GM12878 (cell line): ENCODE results near the gene NAALADL1. TPM values are rescaled to one million over a fixed set of nuclear protein-coding genes. Genes with fewer than 3 reads are reported as not detected.

Source experiments
- ATAC-seq: fragments of 200-7000 bp; cut with Tn5 transposase; 3 replicates; pipeline ENCODE4 v1.9.1; 2020; ENCODE audit warnings: mild to moderate bottlenecking, moderate library complexity
- BruUV-seq: library from RNA; stranded (reverse); fragments of 400-500 nt; replicated peaks from 2 replicates; lab custom pipeline; 2021; lab: Mats Ljungman, UMichigan
- CTCF ChIA-PET: fragments of 300-600 bp; sonication (Branson Sonifier 250); formaldehyde crosslinking; extraction: SDS; loops from one replicate; lab custom pipeline; 2021; ENCODE audit warnings: inconsistent platforms; lab: Yijun Ruan, JAX
- POLR2A ChIA-PET: fragments of 350-600 bp; formaldehyde crosslinking; extraction: SDS; loops from one replicate; lab custom pipeline; 2021; ENCODE audit warnings: inconsistent platforms; lab: Charles Lee
- RAD21 ChIA-PET: fragments of 300-600 bp; sonication (Branson Sonifier 250); formaldehyde crosslinking; loops from one replicate; lab custom pipeline; 2023; ENCODE audit warnings: antibody characterized with exemption; ENCODE audit not compliant: unreplicated experiment; lab: Charles Lee
- SMC1A ChIA-PET: fragments of 300-600 bp; sonication (Branson Sonifier 250); formaldehyde crosslinking; loops from one replicate; lab custom pipeline; 2023; ENCODE audit not compliant: unreplicated experiment, uncharacterized antibody; lab: Charles Lee
- DNase-seq: peaks from one replicate; pipeline ENCODE4 v3.0.0-alpha.2; 2011; ENCODE audit warnings: low read depth, low spot score
- FAIRE-seq: peaks from 3 replicates; lab custom pipeline; 2011; peaks lifted over from hg19 to GRCh38; lab: Jason Lieb, UNC
- H2AFZ ChIP-seq: 2 replicates; pipeline ENCODE4 v1.6.0; 2011; ENCODE audit warnings: low read depth, low read length, control low read depth; ENCODE audit not compliant: control insufficient read depth
- H3K27ac ChIP-seq: 2 replicates; pipeline ENCODE4 v1.5.1; 2011; ENCODE audit warnings: control low read depth; ENCODE audit not compliant: control insufficient read depth, insufficient read depth
- H3K27me3 ChIP-seq, 2 experiments: replicated peaks in 1 of 2; 2 replicates each; pipeline versions ENCODE4 v1.6.0 to v1.6.1; 2011; ENCODE audit warnings: low read length in 1 of 2; ENCODE audit not compliant: control insufficient read depth in 2 of 2, insufficient read depth in 2 of 2
- H3K36me3 ChIP-seq, 2 experiments: 2 replicates each; pipeline ENCODE4 v1.5.1; 2011; ENCODE audit warnings: low read length in 1 of 2; ENCODE audit not compliant: control insufficient read depth in 2 of 2, insufficient read depth in 2 of 2
- H3K4me1 ChIP-seq: 2 replicates; pipeline ENCODE4 v1.6.1; 2011; ENCODE audit warnings: mild to moderate bottlenecking, low read length, moderate library complexity, mixed read lengths; ENCODE audit not compliant: control insufficient read depth, insufficient read depth
- H3K4me2 ChIP-seq: 2 replicates; pipeline ENCODE4 v1.6.0; 2011; ENCODE audit warnings: control low read depth; ENCODE audit not compliant: control insufficient read depth, insufficient read depth
- H3K4me3 ChIP-seq: fragments of 200-600 bp; sonication (generic); 2 replicates; pipeline ENCODE4 v1.5.1; 2016
- H3K79me2 ChIP-seq: 2 replicates; pipeline ENCODE4 v1.6.0; 2011; ENCODE audit warnings: low read length; ENCODE audit not compliant: control insufficient read depth, insufficient read depth
- H3K9ac ChIP-seq: 2 replicates; pipeline ENCODE4 v1.8.0; 2011; ENCODE audit warnings: low read length, control low read depth, mixed read lengths; ENCODE audit not compliant: control insufficient read depth, insufficient read depth
- H3K9me3 ChIP-seq: replicated peaks from 3 replicates; pipeline ENCODE4 v1.5.1; 2011; ENCODE audit warnings: mild to moderate bottlenecking, low read length; ENCODE audit not compliant: control insufficient read depth, insufficient read depth
- H4K20me1 ChIP-seq: 2 replicates; pipeline ENCODE4 v1.6.0; 2011; ENCODE audit not compliant: control insufficient read depth, insufficient read depth
- CBFB ChIP-seq: IDR thresholded peaks from 2 replicates; pipeline ENCODE4 v1.6.1; 2016; ENCODE audit warnings: antibody characterized with exemption, low read depth
- EGR1 ChIP-seq, 2 experiments: IDR thresholded peaks; 1 replicate in 1 of 2; 2 replicates in 1 of 2; pipeline ENCODE4 v1.6.1; 2011 to 2012; ENCODE audit warnings: low read depth in 2 of 2, low read length in 2 of 2, borderline replicate concordance in 1 of 2, mild to moderate bottlenecking in 1 of 2, moderate library complexity in 1 of 2
- ELK1 ChIP-seq: IDR thresholded peaks from 2 replicates; pipeline ENCODE4 v1.6.1; 2012; ENCODE audit warnings: low read depth, low read length, improper control_type of control experiment
- HCFC1 ChIP-seq: fragments of 150-350 bp; IDR thresholded peaks from 2 replicates; pipeline ENCODE4 v1.6.1; 2014; ENCODE audit warnings: low read length
- MEF2A ChIP-seq: IDR thresholded peaks from 2 replicates; pipeline ENCODE4 v1.6.1; 2011; ENCODE audit warnings: low read depth, mild to moderate bottlenecking, low read length, moderate library complexity; ENCODE audit not compliant: insufficient read depth
- MEF2B ChIP-seq: fragments of 450-650 bp; IDR thresholded peaks from 2 replicates; pipeline ENCODE4 v1.6.1; 2018; ENCODE audit warnings: mild to moderate bottlenecking, moderate library complexity; ENCODE audit not compliant: partially characterized antibody, poor library complexity, severe bottlenecking
- MLLT1 ChIP-seq: fragments of 450-650 bp; IDR thresholded peaks from 2 replicates; pipeline ENCODE4 v1.6.1; 2016; ENCODE audit warnings: mild to moderate bottlenecking
- MTA2 ChIP-seq: fragments of 450-650 bp; IDR thresholded peaks from 2 replicates; pipeline ENCODE4 v1.6.1; 2016; ENCODE audit warnings: low read depth, mild to moderate bottlenecking, moderate library complexity
- NFYB ChIP-seq: IDR thresholded peaks from 2 replicates; pipeline ENCODE4 v1.6.1; 2011; ENCODE audit warnings: low read depth, mild to moderate bottlenecking, low read length, improper control_type of control experiment, moderate library complexity; ENCODE audit not compliant: insufficient read depth
- POLR2AphosphoS5 ChIP-seq: IDR thresholded peaks from 2 replicates; pipeline ENCODE4 v1.6.1; 2011; ENCODE audit warnings: mild to moderate bottlenecking, low read length, inconsistent platforms
- RAD51 ChIP-seq: fragments of 450-650 bp; IDR thresholded peaks from 2 replicates; pipeline ENCODE4 v1.6.1; 2016; ENCODE audit warnings: moderate library complexity, mild to moderate bottlenecking, inconsistent platforms
- RELB ChIP-seq: fragments of 450-650 bp; IDR thresholded peaks from 2 replicates; pipeline ENCODE4 v1.6.1; 2017; ENCODE audit warnings: low read depth, mild to moderate bottlenecking, moderate library complexity
- RFX5 ChIP-seq: IDR thresholded peaks from 2 replicates; pipeline ENCODE4 v1.6.1; 2011; ENCODE audit warnings: low read depth, low read length, improper control_type of control experiment
- TARDBP ChIP-seq: IDR thresholded peaks from 2 replicates; pipeline ENCODE4 v1.6.1; 2016; ENCODE audit warnings: borderline replicate concordance
- USF1 ChIP-seq: IDR thresholded peaks from 2 replicates; pipeline ENCODE4 v1.6.1; 2011; ENCODE audit warnings: borderline replicate concordance, low read depth, mild to moderate bottlenecking, moderate library complexity, mixed read lengths, low read length; ENCODE audit not compliant: insufficient read depth; ENCODE audit errors: extremely low read length
- ZNF217 ChIP-seq: fragments of 450-650 bp; IDR thresholded peaks from 2 replicates; pipeline ENCODE4 v1.6.1; 2017; ENCODE audit warnings: antibody characterized with exemption, mild to moderate bottlenecking
- ZNF24 ChIP-seq: fragments of 450-650 bp; IDR thresholded peaks from 2 replicates; pipeline ENCODE4 v1.6.1; 2017; ENCODE audit warnings: antibody characterized with exemption, mild to moderate bottlenecking
- ZNF622 ChIP-seq: fragments of 450-650 bp; IDR thresholded peaks from 2 replicates; pipeline ENCODE4 v1.6.1; 2017; ENCODE audit warnings: mild to moderate bottlenecking, inconsistent platforms
- ZZZ3 ChIP-seq: IDR thresholded peaks from 2 replicates; pipeline ENCODE4 v1.6.1; 2011; ENCODE audit warnings: low read depth; ENCODE audit not compliant: control insufficient read depth, insufficient read length
- WGBS: methylation state at CpG from one replicate; pipeline ENCODE4 v1.1.6; 2016; ENCODE audit warnings: low lambda C conversion rate; ENCODE audit not compliant: insufficient replicate concordance, insufficient coverage; ENCODE audit errors: missing lambda C conversion rate; 5-methylcytosine and 5-hydroxymethylcytosine counted together
- in situ Hi-C: fragments of 300-500 bp; cut with MboI; formaldehyde crosslinking; loops from 9 replicates; pipeline ENCODE4 v1.14.3; 2018; ENCODE audit warnings: mixed read lengths
- intact Hi-C: fragments of 100-400 bp; cut with micrococcal nuclease; formaldehyde crosslinking; loops from one replicate; pipeline ENCODE4 v1.14.2; 2022; ENCODE audit not compliant: unreplicated experiment
- polyA plus RNA-seq, 11 experiments: library from polyadenylated mRNA; depleted of rRNA in 4 of 11; unstranded in 6 of 11; stranded (reverse) in 5 of 11; fragments of >200 nt; fragmentation: Nextera tagmentation in 4 of 11; fragmentation: Illumina TruSeq in 1 of 11; extraction: Ambion mirVana in 4 of 11; extraction: Trizol in 1 of 11; gene quantifications; 1 replicate in 1 of 11; 2 replicates in 10 of 11; pipeline versions ENCODE4 v1.2.1 to v1.2.3, GENCODE V29; 2011 to 2016; ENCODE audit warnings: inconsistent platforms in 2 of 11, missing spikeins in 2 of 11, low read depth in 1 of 11
- total RNA-seq, 4 experiments: library from RNA; depleted of rRNA in 3 of 4; stranded (reverse); fragments of >200 nt in 3 of 4; fragmentation: Illumina TruSeq in 1 of 4; extraction: Trizol in 1 of 4; gene quantifications; 2 replicates each; pipeline versions ENCODE4 v1.2.1 to v1.2.3, GENCODE V29; 2013 to 2021

Gene NAALADL1
- total and polyA plus RNA-seq, 10 of the 15 experiments (the other 5 are each of a cell fraction or from before 2014, with no cell fraction given): 0.77 to 5.5 (median 1.5) TPM

- H2AFZ ChIP-seq: peak overlapping the region; percentile 82; the same call in 1 of the 2 replicates
- RAD21 ChIA-PET: interaction anchor here (1.0 kb wide), 1 partner anchor 9 kb away, joined by 3 read pairs; no protein-coding TSS in a partner anchor
- H3K79me2 ChIP-seq: peaks cover 44% of the 10 kb centered on the region
- TF ChIP-seq MEF2B: no peak
- no peak for TF ChIP-seq MEF2A
- TF ChIP-seq EGR1 (IDR thresholded peaks at IDR 0.05; ENCODE audit: borderline replicate concordance in 1 of 2, low read depth in 2 of 2, low read length in 2 of 2): no peak
- no peak for TF ChIP-seq MLLT1
- TF ChIP-seq ZNF24: no peak
- no peak for TF ChIP-seq USF1
- TF ChIP-seq TARDBP: no peak
- TF ChIP-seq ZNF622: no peak
- TF ChIP-seq CBFB: no peak
- 0 out of 2 replicates have a peak, but pooled peaks have one; percentile 15 for TF ChIP-seq POLR2AphosphoS5
- TF ChIP-seq MTA2: no peak
- no peak for TF ChIP-seq RFX5
- no peak for TF ChIP-seq ZNF217
- TF ChIP-seq HCFC1: no peak
- TF ChIP-seq ZZZ3: no peak
- no peak for TF ChIP-seq ELK1
- no peak for TF ChIP-seq RELB
- TF ChIP-seq NFYB: 0 out of 2 replicates have a peak, but pooled peaks have one; percentile 30
- no peak for TF ChIP-seq RAD51
Observed at GRCh38 chr11:65084598-65085375, 26.4 kb upstream of the NAALADL1 start.

More at GRCh38 chr11:65084598-65085375, 26.4 kb upstream of the NAALADL1 start:
- peak; percentile 27 for ATAC-seq
- Histone ChIP-seq H3K4me2 (peak overlapping the region; percentile 68), H4K20me1 (no peaks in the 10 kb centered on the region), H3K4me1 (peaks cover 18% of the 10 kb centered on the region), H3K9me3 (no peaks in the 10 kb centered on the region), H3K9ac (peak overlapping the region; percentile 87), H3K27ac (peak overlapping the region; percentile 84), H3K4me3 (peak overlapping the region; percentile 86), H3K36me3 (peaks cover 7 to 15% of the 10 kb centered on the region in 2 experiments), H3K27me3 (no peaks in the 10 kb centered on the region)
- no peak for DNase-seq
- in situ Hi-C loops: no loop called here
- BruUV-seq: TSS peak; percentile 79
- ChIA-PET POLR2A (no interaction called here), CTCF (interaction anchor here (0.8 to 1.5 kb wide), 6 partner anchors 14 to 245 kb away, joined by 3 to 5 read pairs (median 3); partner anchors contain the start of genes FAU, MRPL49 and TM7SF2), SMC1A (interaction anchor here (0.8 kb wide), 2 partner anchors 10 to 32 kb away, joined by 3 read pairs; partner anchors contain the start of gene ZNHIT2)
- WGBS: 47% methylated on average over 23 of the region's 23 CpGs
- FAIRE-seq: no peak
- intact Hi-C loops: loop anchor here (2.0 kb wide), 1 partner anchor 72 kb away; no protein-coding TSS in a partner anchor
